GM12891 (cell line): ENCODE data around the gene PADI3.

Experiments
- POLR2A ChIP-seq: IDR thresholded peaks from 2 replicates; pipeline ENCODE4 v1.6.1; 2011; ENCODE audit warnings: low read depth, low read length, control low read depth
- POLR2AphosphoS5 ChIP-seq: IDR thresholded peaks from 2 replicates; pipeline ENCODE4 v1.6.1; 2011; ENCODE audit warnings: low read depth, low read length, control low read depth
- POU2F2 ChIP-seq: IDR thresholded peaks from 2 replicates; pipeline ENCODE4 v1.6.1; 2011; ENCODE audit warnings: low read depth, mild to moderate bottlenecking, control low read depth, low read length, moderate library complexity
- SPI1 ChIP-seq: IDR thresholded peaks from 2 replicates; pipeline ENCODE4 v1.6.1; 2011; ENCODE audit warnings: low read depth, low read length, control low read depth
- TAF1 ChIP-seq: IDR thresholded peaks from 2 replicates; pipeline ENCODE4 v1.6.1; 2011; ENCODE audit warnings: low read depth, low read length, control low read depth

- TF ChIP-seq POLR2A (no peak), POLR2AphosphoS5 (no peak), SPI1 (no peak), TAF1 (no peak), POU2F2 (no peak)
These were observed 66.7 kb downstream of the PADI3 start for GRCh38 chr1:17315542-17316130.
